Heart left ventricle (tissue), 16 donors: Measurements from ENCODE around the gene SNRNP40. TPM values are rescaled to one million over a fixed set of nuclear protein-coding genes. Genes with fewer than 3 reads are reported as not detected.

Experiments
- ATAC-seq, 4 donors: fragments of 200-7000 bp; cut with Tn5 transposase; one replicate each; pipeline ENCODE4 v1.9.1; 2020 to 2022; ENCODE audit warnings: moderate library complexity in 4 of 4, mild to moderate bottlenecking in 3 of 4, moderate number of reproducible peaks in 1 of 4
- DNase-seq, 5 donors: peaks; one replicate each; pipeline ENCODE4 v3.0.0-alpha.2; 2020
- H3K27ac ChIP-seq, 12 donors: fragments of 200-600 bp; sonication (generic) in 4 of 12; one replicate each; pipeline versions ENCODE4 v1.5.0 to v1.8.0; 2016 to 2022; ENCODE audit warnings: mild to moderate bottlenecking in 2 of 12
- H3K27me3 ChIP-seq, 9 donors: fragments of 200-600 bp; sonication (generic) in 2 of 9; one replicate each; pipeline versions ENCODE4 v1.5.1 to v1.8.0; 2016 to 2022; ENCODE audit warnings: mild to moderate bottlenecking in 3 of 9
- H3K36me3 ChIP-seq, 9 donors: fragments of 200-600 bp; sonication (generic) in 2 of 9; one replicate each; pipeline versions ENCODE4 v1.5.0 to v1.8.0; 2018 to 2022; ENCODE audit warnings: mild to moderate bottlenecking in 2 of 9
- H3K4me1 ChIP-seq, 12 donors: fragments of 200-600 bp; sonication (generic) in 4 of 12; one replicate each; pipeline versions ENCODE4 v1.5.0 to v1.8.0; 2016 to 2022; ENCODE audit warnings: mild to moderate bottlenecking in 3 of 12
- H3K4me3 ChIP-seq, 12 donors: fragments of 200-600 bp; sonication (generic) in 4 of 12; one replicate each; pipeline versions ENCODE4 v1.5.0 to v1.8.0; 2017 to 2022; ENCODE audit warnings: mild to moderate bottlenecking in 9 of 12, moderate library complexity in 4 of 12
- H3K9me3 ChIP-seq, 12 donors: fragments of 200-600 bp; sonication (generic) in 4 of 12; one replicate each; pipeline versions ENCODE4 v1.5.0 to v1.8.0; 2016 to 2022; ENCODE audit warnings: mild to moderate bottlenecking in 1 of 12
- CTCF ChIP-seq, 12 donors: fragments of 200-600 bp; sonication (generic) in 4 of 12; IDR thresholded peaks; one replicate each; pipeline versions ENCODE4 v1.5.0 to v1.8.0; 2018 to 2022; ENCODE audit warnings: antibody characterized with exemption in 12 of 12, mild to moderate bottlenecking in 5 of 12
- POLR2A ChIP-seq, 2 donors: fragments of 450-650 bp; IDR thresholded peaks; one replicate each; pipeline ENCODE4 v1.6.1; 2017; ENCODE audit warnings: antibody characterized with exemption in 2 of 2, mild to moderate bottlenecking in 2 of 2, moderate library complexity in 2 of 2
- WGBS, 4 donors: extraction: QIAGEN DNeasy Blood & Tissue Kit in 2 of 4; methylation state at CpG; one replicate each; pipeline versions ENCODE4 v1.1.5 to v1.1.7; 2013 to 2018; 5-methylcytosine and 5-hydroxymethylcytosine counted together
- intact Hi-C, 10 donors: fragments of 100-400 bp; cut with DNase I; formaldehyde crosslinking; loops; one replicate each; pipeline versions ENCODE4 v1.11.1 to v1.14.2; 2022
- polyA plus RNA-seq, 2 donors: library from polyadenylated mRNA; stranded (reverse); fragments of 200-250 nt; gene quantifications; one replicate each; pipeline ENCODE4 v1.2.3, GENCODE V29; 2013
- total RNA-seq, 9 donors: library from RNA; depleted of rRNA in 2 of 9; stranded (reverse); fragments of >200 nt in 2 of 9; fragmentation: NEBNext Ultra II Directional in 3 of 9; extraction: Animal tissue kit (Norgen Biotek cat#: 25700) in 3 of 9; gene quantifications; one replicate each; pipeline versions ENCODE4 v1.1.0 to v1.2.4, GENCODE V29; 2016 to 2023
- donor health status: ischemic (EF 13 %, LVEDD 7.1; RV severe dilation, severe dysfunction).
- donor health status: healthy with polysubstance abuse.
- donor health status: DM: no; HTN: yes; CAD: no.
- donor health status: DM: no; HTN: no; CAD: no.
- donor health status: ischemic (EF 25% LVEDD 6.9; RV normal size, moderate dysfunction).
- donor health status: ischemic (EF 25% LVEDD 5.7; RV mildly dilated, moderate dysfunction).
- donor health status: healthy.
- donor health status: DM: yes; HTN: yes; CAD: no.
- donor health status: ischemic (EF 35%, LVEDD 5.7; RV mildly dilated, moderate dysfunction).
- donor health status: nonischemic (EF 11% LVEDD 7.7; RV severe dilation, severe dysfunction).
- donor health status: DM: yes; HTN: yes; CAD: no.
- donor health status: PGD.
- donor health status: ischemic (EF 29% LVEDD 5.4; RV normal size, mild dysfunction).
- donor health status: nonischemic (EF 23%, LVEDD 6.1; RV moderate dilation, normal function).

The SNRNP40 gene
- total and polyA plus RNA-seq, 11 donors = 8.6 to 26.0 (median 17.6) TPM

- DNase-seq = no peak
- intact Hi-C loops = no loop called here
- WGBS, 4 donors = 72 to 87% (median 82%) methylated on average over 6 of the region's 6 CpGs
- Histone ChIP-seq H3K27ac (no peak overlapping the region), H3K36me3 (no peaks in the 10 kb centered on the region), H3K9me3 (no peaks in the 10 kb centered on the region), H3K4me1 (peaks cover 0 to 6% (median 1%) of the 10 kb centered on the region in 12 donors), H3K27me3 (peaks cover 0 to 13% (median 0%) of the 10 kb centered on the region in 9 donors), H3K4me3 (no peak overlapping the region)
- no peak for ATAC-seq
- TF ChIP-seq CTCF (IDR thresholded peaks at IDR 0.05) (no peak), POLR2A (IDR thresholded peaks at IDR 0.05) (no peak)
Observed at GRCh38 chr1:31221072-31221471, 75.5 kb downstream of the SNRNP40 start.

DNA sequence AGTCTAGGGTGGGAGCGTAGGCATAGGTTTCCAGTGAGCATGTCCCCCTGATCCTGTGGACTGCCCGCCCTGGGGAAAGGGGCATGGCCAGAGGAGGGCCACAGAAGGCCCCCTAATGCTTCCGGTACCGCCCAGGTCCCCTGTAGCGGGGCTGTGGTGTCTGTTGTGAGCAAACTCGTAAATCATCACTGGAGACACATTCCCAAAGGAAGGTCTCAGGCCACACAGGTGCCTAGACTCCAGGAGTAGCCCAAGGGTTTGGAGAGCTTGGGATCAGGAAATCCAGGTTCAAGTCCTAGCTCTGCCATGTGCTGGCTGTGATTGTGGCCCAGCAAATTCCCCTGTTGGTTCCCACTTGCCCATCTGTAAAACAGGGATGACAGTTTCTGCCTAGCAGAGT lies 77.1 kb downstream of the SNRNP40 start:
- no peaks in the 10 kb centered on the region for H3K36me3 ChIP-seq
- no peak for ATAC-seq
- intact Hi-C loops = no loop called here
- H3K27ac ChIP-seq = no peak overlapping the region
- H3K27me3 ChIP-seq = peaks cover 0 to 10% (median 0%) of the 10 kb centered on the region in 9 donors
- peaks cover 0 to 15% (median 3%) of the 10 kb centered on the region in 12 donors for H3K4me1 ChIP-seq
- WGBS, 4 donors = 84 to 93% (median 91%) methylated on average over 6 of the region's 6 CpGs
- H3K4me3 ChIP-seq = no peak overlapping the region
- no peak for DNase-seq
- no peaks in the 10 kb centered on the region for H3K9me3 ChIP-seq
- no peak for TF ChIP-seq POLR2A (IDR thresholded peaks at IDR 0.05)
- TF ChIP-seq CTCF (IDR thresholded peaks at IDR 0.05) = no peak

- WGBS, 4 donors = 69 to 79% (median 72%) methylated on average over 8 of the region's 8 CpGs
- intact Hi-C loops = no loop called here
- Histone ChIP-seq H3K27ac (no peak overlapping the region), H3K27me3 (peaks cover 0 to 5% (median 0%) of the 10 kb centered on the region in 9 donors), H3K4me3 (no peak overlapping the region), H3K36me3 (no peaks in the 10 kb centered on the region), H3K9me3 (no peaks in the 10 kb centered on the region), H3K4me1 (peaks cover 0 to 15% (median 3%) of the 10 kb centered on the region in 12 donors)
- TF ChIP-seq POLR2A (IDR thresholded peaks at IDR 0.05) = no peak
- TF ChIP-seq CTCF (IDR thresholded peaks at IDR 0.05) = no peak
- DNase-seq = no peak
- ATAC-seq = no peak
Observed at GRCh38 chr1:31218705-31219104, 77.9 kb downstream of the SNRNP40 start.

- peak; percentile 65 to 87 (median 79) for DNase-seq
Observed at GRCh38 chr1:31216016-31216415, 80.6 kb downstream of the SNRNP40 start.

More at GRCh38 chr1:31216016-31216415, 80.6 kb downstream of the SNRNP40 start:
- intact Hi-C loops = no loop called here
- no peaks in the 10 kb centered on the region for H3K27me3 ChIP-seq
- ATAC-seq = peak; percentile 85 to 96 (median 86)
- H3K27ac ChIP-seq = peak overlapping the region in 3 of 12 donors; percentile 5 to 54 (median 17)
- TF ChIP-seq CTCF (IDR thresholded peaks at IDR 0.05) = no peak
- TF ChIP-seq POLR2A (IDR thresholded peaks at IDR 0.05) = no peak
- H3K9me3 ChIP-seq = peaks cover 0 to 17% (median 0%) of the 10 kb centered on the region in 12 donors
- H3K4me1 ChIP-seq = peaks cover 0 to 15% (median 3%) of the 10 kb centered on the region in 12 donors
- WGBS, 4 donors = 7 to 11% (median 8%) methylated on average over 10 of the region's 10 CpGs
- H3K36me3 ChIP-seq = no peaks in the 10 kb centered on the region
- H3K4me3 ChIP-seq = no peak overlapping the region
